HG03095 (cell line): ENCODE data around the gene SLC16A14.
"Not testable (repeated sequence)": the region's sequence is repeated elsewhere in the genome, so short reads cannot be mapped to it uniquely, and the experiment has no call there.

Experiments used
- ATAC-seq: cut with Tn5 transposase; IDR thresholded peaks from one replicate; pipeline ENCODE4 v1.9.1; 2021; ENCODE audit warnings: moderate library complexity; ENCODE audit not compliant: unreplicated experiment

SLC16A14 gene

GRCh38 chr2:230068651-230069055 lies at the start of gene SLC16A14:
Gene SLC16A14 (minus strand): TSS chr2:230068924. CDS start chr2:230059352, 9,572 bp downstream.
- peak; percentile 26 for ATAC-seq

DNA sequence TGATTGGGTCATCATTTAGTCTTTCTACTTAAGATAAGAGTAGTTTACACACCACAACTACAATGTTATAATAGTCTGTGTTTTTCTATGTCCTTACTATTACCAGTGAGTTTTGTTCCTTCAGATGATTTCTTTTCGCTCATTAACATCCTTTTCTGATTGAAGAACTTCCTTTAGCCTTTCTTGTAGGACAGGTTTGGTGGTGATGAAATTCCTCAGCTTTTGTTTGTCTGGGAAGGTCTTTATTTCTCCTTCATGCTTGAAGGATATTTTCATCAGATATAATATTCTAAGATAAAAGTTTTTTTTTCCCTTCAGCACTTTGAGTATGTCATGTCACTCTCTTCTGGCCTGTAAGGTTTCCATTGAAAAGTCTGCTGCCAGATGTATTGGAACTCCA lies 38.0 kb upstream of the SLC16A14 start:
- no peak for ATAC-seq

DNA sequence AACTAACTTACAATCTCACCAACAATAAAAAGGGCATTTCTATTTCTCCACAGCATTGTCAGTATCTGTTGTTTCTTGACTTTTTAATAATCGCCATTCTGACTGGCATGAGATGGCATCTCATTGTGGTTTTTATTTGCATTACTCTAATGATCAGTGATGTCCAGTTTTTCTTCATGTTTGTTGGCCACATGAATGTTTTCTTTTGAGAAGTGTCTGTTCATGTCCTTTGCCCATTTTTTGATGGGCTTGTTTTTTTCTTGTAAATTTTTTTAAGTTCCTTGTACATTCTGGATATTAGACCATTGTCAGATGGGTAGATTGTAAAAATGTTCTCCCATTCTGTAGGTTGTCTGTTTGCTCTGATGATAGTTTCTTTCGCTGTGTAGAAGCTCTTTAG lies 33.2 kb upstream of the SLC16A14 start:
- ATAC-seq = not testable (repeated sequence)

DNA sequence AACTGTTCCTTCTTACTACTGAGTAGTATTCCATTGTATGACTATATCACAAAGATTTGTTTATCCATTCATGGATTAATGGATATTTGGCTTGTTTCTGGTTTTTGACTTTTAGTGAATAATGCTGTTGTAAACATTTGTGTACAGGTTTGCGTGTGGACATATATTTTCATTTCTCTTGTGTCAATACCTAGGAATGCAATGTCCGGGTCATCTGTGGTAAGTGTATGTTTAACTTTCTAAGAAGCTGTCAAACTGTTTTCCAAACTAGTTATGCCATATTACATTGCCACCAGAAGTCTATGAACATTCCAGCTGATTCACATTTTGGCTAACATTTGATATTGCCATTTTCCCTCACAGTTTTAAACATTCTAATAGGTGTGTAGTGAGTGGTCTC lies 29.1 kb upstream of the SLC16A14 start:
- ATAC-seq = no peak

DNA sequence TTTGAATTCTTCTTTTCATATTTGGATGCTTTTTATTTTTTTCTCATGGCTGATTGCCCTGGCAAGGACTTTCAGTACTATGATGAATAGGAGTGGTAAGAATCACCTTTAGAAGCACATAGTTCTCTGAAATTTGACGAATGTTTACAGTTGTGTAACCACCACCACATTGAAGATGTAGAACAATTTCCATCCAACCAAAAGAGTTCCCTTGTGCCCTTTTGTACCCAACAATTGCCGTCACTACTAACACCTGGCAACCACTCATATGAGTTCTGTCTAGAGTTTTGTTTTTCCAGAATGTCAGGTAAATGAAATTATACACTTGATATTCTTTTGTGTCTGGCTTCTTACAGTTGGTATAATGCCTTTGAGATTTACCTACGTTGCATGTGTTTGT lies 28.7 kb upstream of the SLC16A14 start:
- ATAC-seq = no peak

DNA sequence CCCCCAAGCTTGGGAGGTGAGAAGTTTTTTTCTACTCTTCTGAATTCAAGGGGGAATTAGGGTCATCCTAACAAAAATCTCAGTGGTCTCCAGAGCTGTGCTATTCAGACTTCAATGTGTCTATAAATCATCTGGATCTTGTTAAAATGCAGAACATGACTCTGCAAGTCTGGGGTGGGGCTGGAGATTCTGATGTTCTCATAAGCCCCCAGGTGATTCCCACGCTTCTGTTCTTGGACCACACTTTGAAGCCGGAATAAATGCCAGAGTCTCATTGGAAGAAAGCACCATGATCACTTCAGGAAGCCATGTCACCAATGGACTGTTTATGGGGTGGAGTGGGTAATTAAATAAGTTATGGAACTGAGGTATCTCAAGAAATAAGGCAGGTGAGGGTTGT lies 22.2 kb upstream of the SLC16A14 start:
- no peak for ATAC-seq

DNA sequence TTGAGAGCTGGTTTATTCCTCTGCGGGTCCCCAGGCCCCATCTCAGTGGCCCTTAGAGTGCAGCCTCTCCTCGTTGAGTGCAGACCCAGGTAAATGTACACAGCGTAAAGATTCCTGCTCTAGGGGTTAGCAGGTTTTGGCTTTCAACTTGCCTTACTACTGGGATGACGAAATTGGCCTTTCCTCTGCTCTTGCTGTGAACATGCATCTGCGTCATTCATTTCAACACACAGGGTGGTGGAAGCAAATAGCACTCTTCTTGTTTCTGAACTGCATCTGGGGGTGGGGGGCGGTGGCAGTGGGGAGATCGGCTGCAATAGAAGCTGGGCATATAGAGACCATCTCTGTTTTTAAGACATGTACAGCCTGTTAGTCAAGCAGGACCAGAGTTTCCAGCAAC lies 16.5 kb upstream of the SLC16A14 start:
- ATAC-seq = no peak

DNA sequence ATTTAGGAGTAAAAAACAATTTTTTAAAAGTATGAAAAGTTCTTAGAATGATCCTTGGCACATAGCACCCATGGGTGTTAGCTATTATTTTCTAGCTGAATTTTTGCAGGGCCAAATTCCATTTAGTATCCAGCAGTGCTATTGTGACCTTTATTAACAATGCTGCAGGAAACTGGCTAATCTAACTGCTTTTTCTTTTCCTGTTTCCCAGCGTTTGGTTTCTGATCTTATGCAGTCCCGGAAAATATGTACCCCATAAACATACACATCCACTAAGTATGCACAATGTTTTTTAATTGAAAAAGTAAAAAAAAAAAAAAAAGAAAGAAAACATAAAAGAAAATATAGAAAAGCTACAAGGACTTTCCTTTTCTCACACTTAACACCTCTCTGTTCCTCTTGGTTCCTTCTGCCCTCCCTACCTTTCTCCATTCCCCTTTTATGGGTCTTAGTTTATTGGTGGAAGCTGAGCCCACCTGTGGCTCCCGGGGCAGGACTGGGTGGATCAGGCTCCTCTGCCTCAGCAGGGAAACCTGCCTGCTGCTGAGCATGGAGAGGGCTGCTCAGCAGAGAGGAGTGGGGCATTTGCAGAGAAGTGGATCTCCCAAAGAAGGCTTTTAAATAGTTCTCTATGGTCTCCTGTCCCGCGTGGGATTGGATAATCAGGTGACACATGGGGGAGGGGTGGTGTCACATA lies 9.3 kb upstream of the SLC16A14 start:
- ATAC-seq = no peak

DNA sequence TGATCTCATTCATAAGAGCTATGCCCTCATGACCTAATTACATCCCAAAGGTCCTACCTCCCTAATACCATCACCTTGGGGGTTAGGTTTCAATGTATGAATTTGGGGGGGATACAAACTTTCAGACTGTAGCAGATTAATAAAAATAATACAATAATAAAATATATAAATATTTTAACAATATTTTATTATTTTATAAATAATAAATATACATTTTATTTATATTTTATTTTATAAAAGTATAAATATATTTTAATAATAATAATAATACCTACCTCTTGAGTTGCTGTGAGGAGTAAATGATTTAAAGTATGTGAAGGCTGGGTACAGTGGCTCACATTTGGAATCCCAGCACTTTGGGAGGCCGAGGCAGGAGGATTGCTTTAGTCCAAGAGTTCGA lies 8.1 kb upstream of the SLC16A14 start:
- ATAC-seq = no peak

DNA sequence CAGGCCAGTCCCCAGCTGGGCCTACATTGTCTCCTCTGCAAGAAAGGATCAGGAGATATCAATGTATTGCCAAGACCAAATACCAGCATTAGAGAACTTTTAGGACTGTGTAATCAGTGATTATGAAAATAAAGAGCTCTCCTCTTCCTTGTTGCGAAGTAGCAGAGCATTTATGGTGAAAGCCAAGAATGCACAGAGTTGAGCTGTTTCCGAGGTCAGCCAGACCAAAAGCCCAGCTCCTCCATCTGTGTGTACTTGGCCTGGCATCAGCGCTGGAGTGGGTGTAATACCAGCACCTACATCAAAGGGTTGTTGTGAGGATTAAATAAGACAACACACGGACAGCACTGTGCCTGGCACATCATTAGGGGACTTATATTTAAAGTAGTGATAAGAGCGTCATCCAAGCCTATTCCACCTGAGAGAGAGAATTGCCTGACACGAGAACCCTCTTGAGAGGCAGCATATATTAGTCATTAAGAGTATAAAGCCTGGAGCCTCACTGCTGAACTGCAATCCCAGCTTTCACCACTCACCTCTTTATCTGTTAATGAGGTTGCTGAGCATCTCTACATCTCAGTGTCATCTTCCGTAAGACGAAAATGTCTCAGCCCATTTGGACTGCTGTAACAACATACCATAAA lies 7.4 kb upstream of the SLC16A14 start:
- ATAC-seq = no peak

DNA sequence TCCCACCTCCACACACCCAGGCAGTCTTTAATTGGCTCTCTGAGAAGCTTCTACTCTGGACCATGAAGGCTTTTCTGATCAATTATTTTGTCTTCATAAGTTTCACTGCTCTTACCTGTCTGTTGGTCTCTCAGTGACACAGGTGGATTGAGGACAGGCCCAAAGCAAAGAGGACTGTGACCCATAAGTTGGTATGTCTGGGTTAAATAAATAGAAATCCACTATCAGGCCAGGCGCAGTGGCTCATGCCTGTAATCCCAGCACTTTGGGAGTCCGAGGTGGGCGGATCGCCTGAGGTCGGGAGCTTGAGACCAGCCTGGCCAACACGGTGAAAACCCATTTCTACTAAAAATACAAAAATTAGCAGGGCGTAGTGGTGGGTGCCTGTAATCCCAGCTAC lies 2.7 kb upstream of the SLC16A14 start:
- ATAC-seq = no peak

DNA sequence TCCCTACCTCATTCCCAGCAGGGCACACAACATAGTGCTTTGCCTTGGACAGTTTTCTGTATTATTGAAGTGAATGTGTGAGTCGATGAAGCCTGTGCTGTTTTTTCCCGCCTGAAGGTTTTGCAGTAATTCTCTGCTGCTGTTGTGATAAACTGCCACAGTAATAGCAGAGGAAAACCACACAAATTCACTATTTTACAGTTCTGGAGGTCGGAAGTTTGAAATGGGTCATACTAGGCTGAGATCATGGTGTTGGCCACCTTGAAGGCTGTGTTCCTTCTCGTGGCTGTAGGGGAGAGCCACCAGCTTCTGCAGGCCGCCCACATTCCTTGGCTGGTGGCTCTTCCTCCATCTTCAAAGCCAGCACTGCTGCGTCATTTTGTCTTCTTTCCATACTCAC lies 678 bp upstream of the SLC16A14 start:
- ATAC-seq = no peak

DNA sequence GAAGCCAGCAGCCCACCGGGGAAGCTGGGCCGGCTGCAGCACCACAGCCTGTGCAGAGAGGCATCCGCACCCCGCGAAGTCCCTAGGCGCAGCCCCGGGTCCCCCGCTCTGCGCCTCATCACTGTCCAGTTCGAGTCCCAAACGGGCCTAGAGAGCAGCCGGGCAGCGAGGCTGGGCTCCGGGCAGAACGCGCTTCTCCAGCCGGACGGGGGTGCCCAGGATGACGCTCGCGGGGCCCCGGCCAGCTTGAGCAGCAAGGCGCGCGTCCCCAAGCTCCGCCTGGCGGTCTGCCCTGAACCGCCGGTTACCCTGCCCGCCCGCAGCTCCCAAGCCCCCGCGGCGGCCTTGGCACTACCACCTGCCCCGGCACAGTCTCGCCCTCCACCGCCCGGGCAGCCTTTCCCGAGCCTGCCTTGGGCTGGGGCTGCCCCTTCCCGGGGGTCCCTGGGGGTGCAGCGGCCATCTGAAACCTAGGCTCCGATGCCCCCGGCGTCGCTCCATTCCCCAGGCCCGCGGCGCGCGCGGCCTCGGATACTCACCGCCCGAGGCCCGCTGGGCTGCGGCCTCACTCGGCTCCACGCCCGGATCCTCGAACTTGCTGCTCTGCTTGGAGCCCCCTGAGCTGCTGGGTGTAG lies 591 bp downstream of the SLC16A14 start:
- peak; percentile 32 for ATAC-seq

GRCh38 chr2:230060672-230061293 lies 7.9 kb downstream of the SLC16A14 start:
- no peak for ATAC-seq

- no peak for ATAC-seq
These were observed 14.8 kb downstream of the SLC16A14 start for GRCh38 chr2:230053753-230054478.

DNA sequence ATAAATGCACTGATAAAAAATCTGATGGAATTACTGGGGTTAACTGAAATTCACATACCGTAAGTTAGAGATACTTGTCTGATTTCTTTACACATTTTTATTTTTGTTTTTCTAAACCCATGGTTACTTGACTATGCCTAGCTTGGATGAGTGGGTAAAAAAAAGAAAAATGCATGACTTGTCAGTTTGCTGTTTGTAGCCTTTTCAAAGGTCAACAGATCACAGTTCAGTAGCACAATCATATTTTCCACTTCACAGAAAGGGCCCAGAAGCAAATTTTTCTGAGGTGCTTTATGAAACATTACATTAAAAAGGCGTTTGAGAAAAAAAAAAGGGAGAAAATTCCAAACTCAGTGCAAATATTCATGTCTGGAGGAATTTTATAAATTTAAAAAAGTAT lies 16.4 kb downstream of the SLC16A14 start:
- ATAC-seq = no peak

DNA sequence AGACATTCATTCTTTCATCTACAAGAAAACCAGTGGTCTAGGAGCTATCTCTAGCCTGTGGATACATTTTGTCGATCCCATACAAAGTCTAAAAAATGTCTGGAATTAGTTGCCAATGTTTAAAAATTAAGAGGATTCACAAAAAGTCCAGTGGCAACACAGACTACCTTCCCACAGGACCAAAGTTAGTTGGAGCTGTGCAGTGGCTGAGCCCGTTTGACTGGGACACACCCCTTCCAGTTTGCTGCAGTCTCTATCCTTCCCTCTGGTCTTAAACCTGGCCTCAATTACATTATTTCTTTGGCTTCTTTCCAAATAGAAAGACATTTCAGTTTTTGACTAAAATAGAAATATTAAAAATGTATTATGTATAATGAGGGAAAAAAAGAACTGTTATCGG lies 18.6 kb downstream of the SLC16A14 start:
- no peak for ATAC-seq

DNA sequence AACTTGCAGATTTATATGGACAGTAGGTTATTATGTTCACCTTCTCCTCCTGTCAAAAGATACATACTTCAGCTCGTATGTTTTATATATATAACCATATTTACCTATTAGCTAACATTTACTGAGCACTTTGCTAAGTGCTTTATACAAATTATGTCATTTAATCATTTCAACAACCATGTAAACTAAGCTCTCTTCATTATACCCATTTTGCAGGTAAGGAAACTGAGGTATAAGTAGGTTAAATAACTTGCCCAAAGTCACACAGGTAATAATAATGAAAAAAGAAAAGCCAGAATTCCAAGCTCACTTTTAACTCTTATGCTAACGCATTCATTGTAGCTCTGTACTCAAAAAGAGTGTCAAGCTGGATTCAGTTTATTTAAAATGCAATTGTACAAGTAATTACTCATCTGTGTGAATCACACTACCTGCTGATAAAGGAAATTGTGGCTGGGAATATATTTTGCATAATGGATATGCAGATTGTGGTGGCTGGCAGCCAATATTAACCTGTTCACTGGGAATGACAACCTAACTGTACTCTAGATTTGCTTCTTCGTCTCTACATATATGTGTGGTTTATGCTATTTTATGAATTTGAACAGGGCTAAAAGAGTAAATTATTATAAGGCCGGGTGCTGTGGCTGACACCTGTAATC lies 20.6 kb downstream of the SLC16A14 start:
- ATAC-seq = no peak

DNA sequence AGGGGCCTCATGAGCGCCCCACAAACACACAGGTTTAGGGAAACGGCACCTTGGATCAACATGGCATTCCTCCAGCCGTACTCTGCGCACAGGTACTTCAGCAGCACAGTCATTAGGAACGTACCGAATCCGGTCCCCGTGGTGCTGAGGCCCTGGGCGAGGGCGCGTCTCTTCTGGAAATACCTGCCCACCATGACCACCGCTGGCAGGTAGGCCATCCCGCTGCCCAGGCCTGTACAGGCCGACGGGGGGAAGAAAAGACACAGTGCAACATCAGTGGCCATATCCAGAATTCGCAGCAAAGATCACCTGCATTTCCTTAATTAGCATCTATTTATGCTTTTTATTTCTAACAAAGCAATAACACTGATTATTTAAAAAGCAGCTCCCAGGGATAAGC lies 22.2 kb downstream of the SLC16A14 start:
- ATAC-seq = no peak

DNA sequence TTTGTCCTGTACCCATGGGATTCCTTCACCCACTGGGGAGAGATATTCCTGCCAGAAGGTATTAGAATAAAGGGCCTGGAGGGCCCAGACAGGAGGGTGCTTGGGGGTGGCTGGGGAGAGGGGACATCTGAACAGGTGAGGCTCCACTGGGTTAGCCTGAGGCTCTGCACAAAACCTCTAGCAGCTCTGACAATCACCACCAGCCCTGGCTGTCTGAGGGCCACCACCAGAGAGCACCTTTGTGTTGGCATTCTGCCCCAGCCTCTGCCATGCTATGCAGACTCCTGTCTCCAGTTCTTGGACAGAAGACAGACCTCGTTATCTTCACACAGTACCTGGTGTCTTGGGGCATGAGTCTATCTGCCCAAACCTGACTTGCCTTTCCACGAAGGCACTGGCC lies 25.3 kb downstream of the SLC16A14 start:
- ATAC-seq = no peak

DNA sequence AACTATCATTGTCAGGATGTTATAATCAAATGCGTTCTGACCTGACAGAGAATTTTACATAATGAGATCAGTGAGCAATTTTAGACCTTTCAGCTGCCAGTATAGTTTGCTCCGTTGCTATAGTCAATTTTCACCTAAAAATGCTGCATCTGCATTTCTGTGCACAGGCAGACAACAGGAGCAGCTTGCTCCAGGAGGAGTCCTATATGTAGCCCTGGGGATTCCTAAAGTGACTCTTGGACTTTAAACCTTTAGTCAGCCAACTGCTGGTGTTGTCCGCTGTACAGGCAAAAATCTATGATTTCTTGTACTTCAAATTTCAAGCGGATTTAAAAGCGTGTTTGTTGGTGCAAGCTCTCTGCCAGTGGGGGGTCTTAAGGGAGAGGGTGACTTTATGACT lies 25.7 kb downstream of the SLC16A14 start:
- ATAC-seq = no peak
